Left cardiac atrium (tissue), 4 donors: ENCODE results near the gene IL1A. TPM values are rescaled to one million over a fixed set of nuclear protein-coding genes. Genes with fewer than 3 reads are reported as not detected.

Experiments used
- ATAC-seq, 2 donors: fragments of 200-7000 bp; cut with Tn5 transposase; one replicate each; pipeline ENCODE4 v1.9.1; 2020; ENCODE audit warnings: mild to moderate bottlenecking in 2 of 2, moderate library complexity in 2 of 2
- DNase-seq: peaks from one replicate; pipeline ENCODE4 v3.0.0-alpha.2; 2020
- intact Hi-C, 2 donors: fragments of 100-400 bp; cut with DNase I; formaldehyde crosslinking; loops; one replicate each; pipeline versions ENCODE4 v1.14.1 to v1.15.1; 2022 to 2023
- total RNA-seq, 2 donors: library from RNA; stranded (reverse); fragmentation: NEBNext Ultra II Directional; extraction: Animal tissue kit (Norgen Biotek cat#: 25700); gene quantifications; one replicate each; pipeline ENCODE4 v1.2.1, GENCODE V29; 2021
- donor health status: DM: no; HTN: yes; CAD: no.
- donor health status: DM: no; HTN: yes; CAD: no; lungs with severe emphysema.
- donor health status: DM: yes; HTN: yes; CAD: no.
- donor health status: Dilated cardiomyopathy.

The IL1A gene
- total RNA-seq, 2 donors from 2014 or later: not detected

DNA sequence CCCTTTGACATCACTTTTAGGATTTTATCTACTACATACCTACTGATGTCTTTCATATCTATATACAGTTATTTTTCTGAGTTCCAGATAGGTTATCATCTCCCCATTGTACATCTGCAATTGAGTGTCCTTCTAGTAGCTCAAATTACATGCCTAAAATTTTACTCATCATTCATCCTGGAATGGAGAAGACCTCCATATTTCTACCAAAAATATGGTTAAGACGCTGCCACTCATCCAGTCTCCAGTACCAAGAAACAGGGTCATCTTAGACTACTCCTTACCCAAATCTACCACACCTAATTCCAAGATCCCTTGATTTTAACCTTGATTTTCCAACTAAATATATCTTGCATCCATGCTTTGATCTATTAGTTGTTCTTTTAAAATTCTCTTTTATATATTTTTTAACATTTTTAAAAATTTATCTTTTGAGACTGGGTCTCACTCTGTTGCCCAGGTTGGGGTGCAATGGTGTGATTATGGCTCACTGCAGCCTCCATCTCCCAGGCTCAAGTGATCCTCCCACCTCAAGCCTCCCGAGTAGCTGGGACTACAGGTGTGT lies 11.3 kb downstream of the IL1A start:
- no peak for ATAC-seq
- DNase-seq: no peak
- intact Hi-C loops: no loop called here

- intact Hi-C loops: no loop called here
- ATAC-seq (no peak), DNase-seq (no peak)
Observed at GRCh38 chr2:112772322-112772721, 12.0 kb downstream of the IL1A start.

GRCh38 chr2:112768432-112768831 lies 15.9 kb downstream of the IL1A start:
- DNase-seq (no peak), ATAC-seq (no peak)
- intact Hi-C loops: no loop called here

- intact Hi-C loops: no loop called here
- no peak for DNase-seq
- ATAC-seq: no peak
Observed at GRCh38 chr2:112767693-112768330, 16.5 kb downstream of the IL1A start.

DNA sequence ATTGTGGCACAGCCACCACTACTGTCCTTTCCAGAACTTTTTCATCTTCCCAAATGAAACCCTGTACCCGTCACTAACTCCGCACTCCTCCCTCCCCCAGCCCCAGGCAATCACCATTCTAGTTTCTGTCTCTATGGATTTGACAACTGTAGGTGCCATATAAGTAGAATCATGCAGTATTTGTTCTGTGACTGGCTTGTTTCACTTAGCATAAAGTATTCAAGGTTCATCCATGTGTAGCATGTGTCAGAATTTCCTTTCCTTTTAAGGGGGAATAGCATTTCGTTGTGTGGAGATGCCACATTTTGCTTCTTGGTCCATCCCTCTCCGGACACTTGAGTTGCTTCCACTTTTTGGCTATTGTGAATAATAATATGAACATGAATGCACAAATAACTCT lies 19.0 kb downstream of the IL1A start:
- ATAC-seq: no peak
- intact Hi-C loops: no loop called here

DNA sequence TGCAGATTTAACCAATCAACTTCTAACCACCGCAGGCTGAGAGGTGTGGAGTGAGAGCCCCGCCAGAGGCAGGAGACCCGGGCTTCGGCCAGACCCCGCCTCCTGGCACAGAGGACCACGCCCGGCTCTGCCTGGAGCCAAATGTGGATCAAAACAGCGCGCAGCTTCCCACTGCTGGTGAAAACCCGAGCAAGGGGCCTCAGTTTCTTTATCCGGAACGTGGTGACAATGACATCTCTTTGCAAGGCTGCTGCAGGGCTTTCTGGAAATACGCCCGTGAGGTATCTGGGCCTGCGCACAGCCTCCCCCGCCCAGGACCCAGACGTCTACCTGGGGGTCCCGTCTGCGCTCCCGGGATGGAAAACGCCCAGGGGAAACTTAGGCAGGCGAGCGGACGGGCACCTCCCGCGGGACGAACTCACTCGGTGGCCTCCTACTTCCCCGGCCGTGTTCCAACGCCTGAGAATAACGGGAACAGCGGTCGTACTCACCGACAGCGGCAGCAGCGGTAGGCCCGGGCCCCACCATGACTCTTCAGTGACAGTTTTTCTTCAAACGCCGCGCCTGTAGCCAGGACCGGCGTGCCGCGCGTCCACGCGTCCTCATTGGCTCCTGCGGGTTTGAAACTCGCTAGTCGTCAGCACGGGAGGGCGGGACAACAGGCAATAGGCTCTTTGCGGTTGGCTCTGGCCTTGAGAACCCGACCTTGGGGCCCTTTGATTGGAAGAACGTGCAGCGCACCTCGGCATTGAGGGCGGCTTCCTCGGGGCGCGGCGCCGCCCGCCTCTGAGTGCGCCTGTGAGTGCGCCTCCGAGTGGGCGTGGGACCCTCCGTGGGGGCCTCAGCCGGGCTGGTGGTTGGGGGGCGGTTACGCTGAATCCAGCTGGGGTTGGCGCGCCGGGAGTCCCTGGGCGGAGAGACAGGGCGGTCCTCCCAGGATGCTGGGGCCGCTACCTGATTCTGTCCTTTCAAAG lies 19.9 kb downstream of the IL1A start, which contains the start of gene CKAP2L:
TSS of gene CKAP2L (minus strand) at position 539 of the 974 bp plus-strand sequence. CDS start at position 528, 11 bp downstream.
- intact Hi-C loops: no loop called here
- DNase-seq (peak; percentile 97), ATAC-seq (peak; percentile 100)

More for the DNA sequence above, 19.0 kb downstream of the IL1A start:
- no peak for DNase-seq

DNA sequence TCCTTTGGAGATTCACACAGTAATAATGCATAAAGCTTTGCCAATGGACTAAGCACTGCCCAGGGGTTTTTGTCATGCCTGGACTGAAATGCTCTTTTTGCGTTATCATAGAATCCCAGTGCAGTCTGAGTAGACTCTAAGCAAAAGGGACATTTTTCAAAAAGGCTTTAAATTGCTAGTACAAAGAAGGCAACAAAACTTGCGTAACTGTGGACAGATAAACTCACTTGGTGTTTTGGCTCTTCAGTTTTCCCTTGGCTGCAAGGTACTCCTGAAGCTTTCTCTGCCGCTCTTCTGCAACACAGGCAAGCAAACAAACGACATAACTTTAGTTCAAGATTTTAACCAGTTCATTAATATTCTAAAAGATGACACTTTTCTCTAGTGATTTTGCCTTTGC lies 22.0 kb downstream of the IL1A start:
- intact Hi-C loops: no loop called here
- ATAC-seq (no peak), DNase-seq (no peak)

GRCh38 chr2:112760149-112760548 lies 24.1 kb downstream of the IL1A start:
- intact Hi-C loops: no loop called here
- no peak for ATAC-seq
- DNase-seq: no peak

DNA sequence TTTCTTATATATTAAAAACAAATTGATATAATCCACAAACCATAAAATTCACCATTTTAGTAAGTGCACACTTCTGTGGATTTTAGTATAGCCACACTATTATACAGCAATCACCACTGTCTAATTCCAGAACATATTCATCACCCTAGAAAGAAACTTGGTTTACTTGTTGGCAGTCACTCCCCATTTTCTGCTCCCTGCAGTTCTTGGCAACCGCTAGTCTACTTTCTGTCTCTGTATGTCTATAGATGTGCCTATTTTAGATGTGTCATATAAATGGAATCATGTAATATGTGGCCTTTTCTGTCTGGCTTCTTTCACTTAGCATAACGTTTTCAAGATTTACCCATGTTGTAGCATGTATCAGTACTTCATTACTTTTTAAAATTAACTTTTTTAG lies 25.6 kb downstream of the IL1A start:
- intact Hi-C loops: no loop called here
- DNase-seq (no peak), ATAC-seq (no peak)

DNA sequence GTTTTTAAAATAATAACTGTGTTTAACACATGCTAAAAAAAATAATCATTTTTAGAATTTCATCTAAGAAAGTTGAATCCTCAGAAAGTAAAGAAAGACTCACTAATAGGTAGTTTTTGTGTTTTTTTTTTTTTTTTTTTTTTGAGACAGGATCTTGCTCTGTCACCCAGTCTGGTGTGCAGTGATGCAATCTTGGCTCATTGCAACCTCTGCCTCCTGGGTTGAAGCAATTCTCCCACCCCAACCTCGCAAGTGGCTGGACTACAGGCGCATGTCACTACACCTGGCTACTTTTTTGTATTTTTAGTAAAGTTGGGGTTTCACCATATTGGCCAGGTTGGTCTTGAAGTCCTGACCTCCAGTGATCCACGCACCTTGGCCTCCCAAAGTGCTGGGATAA lies 27.0 kb downstream of the IL1A start:
- DNase-seq (no peak), ATAC-seq (no peak)
- intact Hi-C loops: no loop called here

DNA sequence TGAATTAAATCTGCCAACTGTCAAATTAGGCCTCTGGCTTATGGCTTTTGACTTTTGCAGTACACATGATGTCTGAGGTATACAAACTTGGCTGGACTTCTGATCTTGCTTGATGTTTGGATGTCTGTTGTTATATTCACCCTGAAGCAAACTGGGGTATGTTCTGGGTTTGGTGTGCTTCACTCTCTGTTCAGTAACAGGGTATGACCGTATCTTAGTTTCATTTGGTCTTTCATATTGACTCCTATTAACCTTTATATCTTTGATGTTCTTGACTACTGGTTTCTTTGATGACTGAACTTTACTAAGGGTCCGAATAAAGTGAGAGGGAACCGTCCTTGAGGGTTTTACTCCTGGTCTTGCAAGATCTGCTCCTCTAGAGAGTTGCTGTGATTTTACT lies 28.1 kb downstream of the IL1A start:
- no peak for DNase-seq
- ATAC-seq: no peak
- intact Hi-C loops: no loop called here

DNA sequence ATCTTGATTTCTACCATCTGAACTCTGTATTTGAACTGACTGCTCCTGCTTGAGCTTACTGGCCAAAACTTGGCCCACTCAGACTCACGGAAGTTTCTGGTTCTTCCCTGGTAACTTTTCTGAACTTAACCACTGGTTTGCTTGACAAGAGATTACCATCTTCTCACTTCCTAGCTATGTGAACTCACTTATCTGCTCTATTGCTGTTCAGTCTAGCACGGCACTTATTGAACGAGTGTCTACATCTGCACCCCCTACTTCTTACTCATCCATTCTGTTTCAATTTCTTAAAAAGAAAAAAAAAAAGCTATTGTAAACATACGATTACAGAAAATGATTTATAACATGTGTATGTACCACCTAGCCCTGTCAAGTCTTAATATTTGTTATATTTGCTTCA lies 28.8 kb downstream of the IL1A start:
- intact Hi-C loops: no loop called here
- DNase-seq: no peak

DNA sequence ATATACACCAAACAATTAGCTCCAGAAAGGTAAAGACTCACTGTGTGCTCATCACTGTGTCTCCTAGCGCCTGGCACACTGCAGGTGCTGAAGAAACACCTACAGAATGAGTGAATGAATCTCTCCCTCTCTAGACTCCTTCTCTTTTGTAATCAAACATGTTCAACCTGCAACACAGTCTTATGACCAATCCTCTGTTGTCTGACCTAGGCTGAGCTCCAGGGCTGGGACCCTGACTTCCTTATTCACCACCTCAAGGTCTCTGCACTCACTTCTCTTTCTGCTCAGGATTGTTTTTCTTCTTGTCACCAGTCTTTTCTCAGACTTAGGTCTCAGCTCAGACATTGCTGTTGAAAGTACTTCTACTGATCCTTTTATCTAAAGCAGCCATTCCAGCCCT lies 29.7 kb downstream of the IL1A start:
- no peak for DNase-seq
- intact Hi-C loops: loop anchor here in 1 of 2 donors (5.0 kb wide), 1 partner anchor 188 kb away; no protein-coding TSS in a partner anchor
- no peak for ATAC-seq

More for the DNA sequence above, 28.8 kb downstream of the IL1A start:
- ATAC-seq: no peak

DNA sequence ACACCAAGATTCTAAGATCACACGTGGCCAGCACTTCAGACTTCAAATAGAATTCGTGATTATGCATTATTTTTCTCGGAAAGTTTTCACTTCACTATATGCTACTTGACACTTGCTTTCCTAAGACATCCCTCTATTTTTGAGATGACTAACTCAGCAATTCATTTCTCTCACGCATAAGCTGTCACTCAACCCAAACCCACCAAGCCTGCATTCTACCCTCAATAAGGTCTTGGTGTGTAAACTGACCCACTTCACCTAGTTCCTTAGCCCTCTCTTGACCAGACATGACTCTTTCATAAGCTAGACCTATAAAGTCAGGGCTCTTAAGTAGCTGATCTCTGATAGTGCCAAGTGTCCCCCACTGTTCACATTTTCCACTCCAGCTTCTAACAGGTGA lies 31.6 kb downstream of the IL1A start:
- intact Hi-C loops: loop anchor here in 1 of 2 donors (5.0 kb wide), 1 partner anchor 190 kb away; no protein-coding TSS in a partner anchor
- ATAC-seq (no peak), DNase-seq (no peak)

- ATAC-seq (no peak), DNase-seq (no peak)
- intact Hi-C loops: loop anchor here in 1 of 2 donors (5.0 kb wide), 1 partner anchor 191 kb away; no protein-coding TSS in a partner anchor
Observed at GRCh38 chr2:112751451-112752197, 32.7 kb downstream of the IL1A start.

- no peak for DNase-seq
- no peak for ATAC-seq
- intact Hi-C loops: loop anchor here in 1 of 2 donors (5.0 kb wide), 1 partner anchor 192 kb away; no protein-coding TSS in a partner anchor
Observed at GRCh38 chr2:112750560-112750843, 33.8 kb downstream of the IL1A start.

- peak; percentile 77 to 80 for ATAC-seq
- intact Hi-C loops: loop anchor here (2.0 to 10.0 kb wide), 4 partner anchors 137 to 209 kb away; no protein-coding TSS in a partner anchor
- DNase-seq: peak; percentile 73
Observed at GRCh38 chr2:112749755-112750559, 34.3 kb downstream of the IL1A start.

- DNase-seq: no peak
- intact Hi-C loops: loop anchor here in 1 of 2 donors (10.0 kb wide), 1 partner anchor 204 kb away; no protein-coding TSS in a partner anchor
- ATAC-seq: no peak
Observed at GRCh38 chr2:112740527-112740926, 43.8 kb downstream of the IL1A start.
